PC-3 (cell line): Measurements from ENCODE around the gene FCN2. TPM values are rescaled to one million over a fixed set of nuclear protein-coding genes. Genes with fewer than 3 reads are reported as not detected.

ENCODE experiments used
- ATAC-seq: fragments of 200-7000 bp; cut with Tn5 transposase; 2 replicates; pipeline ENCODE4 v1.9.1; 2020; ENCODE audit warnings: mild to moderate bottlenecking, moderate library complexity
- BruUV-seq: library from RNA; stranded (reverse); fragments of 400-500 nt; replicated peaks from 2 replicates; lab custom pipeline; 2021; lab: Mats Ljungman, UMichigan
- CTCF ChIA-PET: fragments of 300-600 bp; sonication (Branson Sonifier 250); formaldehyde crosslinking; loops from one replicate; lab custom pipeline; 2022; ENCODE audit warnings: antibody characterized with exemption; lab: Charles Lee
- POLR2A ChIA-PET: fragments of 300-600 bp; sonication (Branson Sonifier 250); formaldehyde crosslinking; loops from one replicate; lab custom pipeline; 2022; ENCODE audit warnings: antibody characterized with exemption; ENCODE audit not compliant: unreplicated experiment; lab: Charles Lee
- DNase-seq: peaks from one replicate; pipeline ENCODE4 v3.0.0-alpha.2; 2015
- H2AFZ ChIP-seq: fragments of 300-600 bp; sonication (generic); 2 replicates; pipeline ENCODE4 v1.6.0; 2016; ENCODE audit warnings: antibody characterized with exemption, low read length
- H3F3A ChIP-seq: fragments of 300-600 bp; sonication (generic); one replicate; pipeline ENCODE4 v1.6.0; 2017; ENCODE audit warnings: antibody characterized with exemption, low read length, control low read depth, mild to moderate bottlenecking; ENCODE audit not compliant: unreplicated experiment
- H3K27ac ChIP-seq: fragments of 300-600 bp; sonication (generic); 2 replicates; pipeline ENCODE4 v1.5.1; 2016; ENCODE audit warnings: mild to moderate bottlenecking, low read length
- H3K27me3 ChIP-seq: fragments of 300-600 bp; sonication (generic); 2 replicates; pipeline ENCODE4 v1.6.1; 2016; ENCODE audit warnings: low read length, mixed read lengths
- H3K36me3 ChIP-seq: fragments of 300-600 bp; sonication (generic); 2 replicates; pipeline ENCODE4 v1.6.1; 2016; ENCODE audit warnings: low read depth, mixed run types, low read length, mixed read lengths
- H3K4me1 ChIP-seq: fragments of 300-600 bp; sonication (generic); 2 replicates; pipeline ENCODE4 v1.5.1; 2016; ENCODE audit warnings: low read length; ENCODE audit not compliant: insufficient read depth
- H3K4me2 ChIP-seq: fragments of 300-600 bp; sonication (generic); 2 replicates; pipeline ENCODE4 v1.6.0; 2016; ENCODE audit warnings: low read length
- H3K4me3 ChIP-seq: fragments of 300-600 bp; sonication (generic); 2 replicates; pipeline ENCODE4 v1.5.1; 2016; ENCODE audit warnings: mild to moderate bottlenecking, low read length, mixed read lengths
- H3K79me2 ChIP-seq: fragments of 300-600 bp; sonication (generic); 2 replicates; pipeline ENCODE4 v1.6.1; 2017; ENCODE audit warnings: low read length, mixed read lengths
- H3K9ac ChIP-seq: fragments of 300-600 bp; sonication (generic); 2 replicates; pipeline ENCODE4 v1.6.0; 2016; ENCODE audit warnings: mild to moderate bottlenecking, low read length
- H3K9me2 ChIP-seq: fragments of 300-600 bp; sonication (generic); replicated peaks from 2 replicates; pipeline ENCODE4 v1.6.1; 2016; ENCODE audit warnings: mixed run types, low read length, mixed read lengths
- H3K9me3 ChIP-seq: fragments of 300-600 bp; sonication (generic); 2 replicates; pipeline ENCODE4 v1.6.1; 2016; ENCODE audit warnings: low read length, mixed read lengths
- H4K20me1 ChIP-seq: fragments of 300-600 bp; sonication (generic); 2 replicates; pipeline ENCODE4 v1.6.1; 2016; ENCODE audit warnings: low read length, mixed read lengths
- CTCF ChIP-seq: fragments of 300-600 bp; sonication (generic); conservative IDR thresholded peaks from 2 replicates; pipeline ENCODE4 v1.5.1; 2017; ENCODE audit warnings: antibody characterized with exemption, low read depth, mild to moderate bottlenecking, low read length
- EZH2 ChIP-seq: fragments of 300-600 bp; sonication (generic); IDR thresholded peaks from one replicate; pipeline ENCODE4 v1.6.1; 2017; ENCODE audit warnings: antibody characterized with exemption, mild to moderate bottlenecking, low read length; ENCODE audit not compliant: unreplicated experiment
- EZH2phosphoT487 ChIP-seq: fragments of 300-600 bp; sonication (generic); IDR thresholded peaks from 2 replicates; pipeline ENCODE4 v1.6.1; 2018; ENCODE audit warnings: mild to moderate bottlenecking, antibody characterized with exemption, low read length, borderline replicate concordance
- intact Hi-C: fragments of 100-400 bp; cut with micrococcal nuclease; formaldehyde crosslinking; loops from 2 replicates; pipeline ENCODE4 v1.9.0; 2023
- total RNA-seq: library from RNA; depleted of rRNA; stranded (reverse); fragments of >200 nt; gene quantifications from 2 replicates; pipeline ENCODE4 v1.2.3, GENCODE V29; 2014

The FCN2 gene
- total RNA-seq, 1 experiment from 2014 or later = not detected

- Histone ChIP-seq H2AFZ (no peak overlapping the region), H4K20me1 (no peaks in the 10 kb centered on the region), H3K9me2 (no peaks in the 10 kb centered on the region), H3K4me3 (no peak overlapping the region), H3K36me3 (no peaks in the 10 kb centered on the region), H3K79me2 (no peaks in the 10 kb centered on the region), H3K9me3 (no peaks in the 10 kb centered on the region), H3K27ac (no peak overlapping the region), H3K4me2 (no peak overlapping the region), H3K4me1 (peaks cover 13% of the 10 kb centered on the region), H3K9ac (no peak overlapping the region), H3K27me3 (no peaks in the 10 kb centered on the region), H3F3A (no peaks in the 10 kb centered on the region)
- CTCF ChIA-PET = no interaction called here
- DNase-seq (no peak), ATAC-seq (no peak)
- POLR2A ChIA-PET = no interaction called here
- intact Hi-C loops = no loop called here
- TF ChIP-seq CTCF = no peak
- TF ChIP-seq EZH2 = no peak
- TF ChIP-seq EZH2phosphoT487 = no peak
- no TSS peak for BruUV-seq
These were observed 18.6 kb downstream of the FCN2 start for GRCh38 chr9:134899168-134899567.

GRCh38 chr9:134899818-134900217 is 19.2 kb downstream of the FCN2 start:
- Histone ChIP-seq H3F3A (no peaks in the 10 kb centered on the region), H3K27ac (no peak overlapping the region), H3K36me3 (no peaks in the 10 kb centered on the region), H2AFZ (no peak overlapping the region), H3K9me3 (no peaks in the 10 kb centered on the region), H3K4me2 (no peak overlapping the region), H3K9ac (no peak overlapping the region), H3K27me3 (no peaks in the 10 kb centered on the region), H4K20me1 (no peaks in the 10 kb centered on the region), H3K4me1 (peaks cover 13% of the 10 kb centered on the region), H3K4me3 (no peak overlapping the region), H3K9me2 (no peaks in the 10 kb centered on the region), H3K79me2 (no peaks in the 10 kb centered on the region)
- TF ChIP-seq EZH2phosphoT487 (no peak), EZH2 (no peak), CTCF (no peak)
- ChIA-PET POLR2A (no interaction called here), CTCF (no interaction called here)
- BruUV-seq = no TSS peak
- no peak for ATAC-seq
- intact Hi-C loops = no loop called here
- DNase-seq = no peak

- Histone ChIP-seq H3K27ac (no peak overlapping the region), H3K4me2 (no peak overlapping the region), H3K27me3 (peaks cover 12% of the 10 kb centered on the region), H3K4me1 (no peaks in the 10 kb centered on the region), H2AFZ (no peak overlapping the region), H3K4me3 (no peak overlapping the region), H4K20me1 (no peaks in the 10 kb centered on the region), H3K9me3 (no peaks in the 10 kb centered on the region), H3K9me2 (no peaks in the 10 kb centered on the region), H3F3A (no peaks in the 10 kb centered on the region), H3K9ac (no peak overlapping the region), H3K79me2 (no peaks in the 10 kb centered on the region), H3K36me3 (no peaks in the 10 kb centered on the region)
- BruUV-seq = no TSS peak
- TF ChIP-seq EZH2phosphoT487 = no peak
- no peak for TF ChIP-seq CTCF
- TF ChIP-seq EZH2 = no peak
- ChIA-PET CTCF (no interaction called here), POLR2A (no interaction called here)
- intact Hi-C loops = no loop called here
- DNase-seq (no peak), ATAC-seq (no peak)
These were observed 22.3 kb downstream of the FCN2 start for GRCh38 chr9:134902936-134903335.
